ENCODE data around the gene ARRB2.

ARRB2 gene

DNA sequence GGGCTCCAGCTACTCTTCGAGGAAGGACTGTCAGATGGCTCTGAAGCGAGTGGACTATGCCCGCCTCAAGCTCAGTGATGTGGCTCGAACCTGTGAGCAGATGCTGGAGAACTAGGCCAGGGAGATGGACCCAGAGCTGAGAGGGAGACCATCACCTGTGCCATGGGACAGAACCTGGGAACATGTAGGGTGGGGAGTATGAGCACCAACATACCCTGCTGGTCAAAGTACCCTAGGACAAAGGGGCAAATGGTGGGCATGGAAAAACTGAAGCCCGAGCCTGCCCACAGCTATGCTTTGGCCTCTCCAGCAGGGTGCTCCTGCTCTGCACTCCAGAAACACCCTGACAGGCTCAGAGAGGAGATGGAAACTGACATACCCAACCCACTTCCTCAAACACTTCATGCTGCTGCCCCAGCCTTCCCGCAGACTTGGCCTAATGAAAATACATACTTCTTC, 22.7 kb downstream of the ARRB2 start:
- no peak for DNase-seq

- no peak for DNase-seq
Measured at GRCh38 chr17:4734857-4735475, 24.5 kb downstream of the ARRB2 start.

GRCh38 chr17:4735876-4736651, 25.6 kb downstream of the ARRB2 start:
- no peak for DNase-seq

DNA sequence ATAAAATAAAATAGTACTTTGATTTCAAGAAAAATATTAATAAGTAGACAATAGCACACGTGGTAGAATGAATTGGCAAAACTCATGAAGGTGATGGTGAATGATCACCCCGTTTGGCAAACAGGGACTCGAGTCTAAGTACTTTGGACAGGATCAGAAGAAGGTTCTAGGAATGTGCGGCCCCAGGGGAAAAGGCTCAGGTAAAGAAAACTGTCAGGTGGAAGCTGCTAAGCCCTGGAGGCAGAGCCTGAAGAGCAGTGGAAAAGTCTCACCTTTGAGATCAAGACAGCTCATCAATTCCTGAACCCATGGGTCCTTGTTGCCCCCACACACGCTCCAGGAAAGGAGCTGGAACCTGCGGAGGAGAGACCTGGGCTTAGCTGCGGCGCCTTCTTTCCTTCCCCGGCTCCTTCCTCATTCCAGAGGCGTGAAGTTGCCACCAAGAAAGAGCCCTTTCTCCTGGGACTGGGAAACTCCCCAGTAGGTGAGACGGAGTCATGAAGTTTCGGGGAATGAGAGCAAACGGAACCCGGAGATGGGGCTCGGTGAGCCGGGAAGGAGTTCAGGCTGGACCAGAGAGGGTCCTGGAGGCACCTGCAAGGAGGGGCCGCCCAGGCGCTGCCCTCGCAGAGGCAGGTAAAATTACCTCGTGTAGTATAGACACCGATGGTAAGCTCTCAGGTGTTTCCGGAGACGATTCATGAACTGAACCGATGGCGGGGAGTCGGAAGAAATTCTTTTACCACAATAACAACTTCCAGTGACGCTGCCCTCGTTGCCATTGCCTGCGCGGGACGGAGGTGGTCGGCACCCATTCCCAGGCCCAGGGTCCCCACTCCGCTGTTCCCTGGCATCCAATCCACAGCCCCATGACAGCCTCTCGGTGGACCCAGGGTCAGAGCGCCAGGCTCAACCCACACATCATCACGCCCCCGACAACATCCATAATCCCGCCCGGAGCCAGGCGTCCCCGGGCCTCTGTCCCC, 28.0 kb downstream of the ARRB2 start:
- no peak for DNase-seq

DNA sequence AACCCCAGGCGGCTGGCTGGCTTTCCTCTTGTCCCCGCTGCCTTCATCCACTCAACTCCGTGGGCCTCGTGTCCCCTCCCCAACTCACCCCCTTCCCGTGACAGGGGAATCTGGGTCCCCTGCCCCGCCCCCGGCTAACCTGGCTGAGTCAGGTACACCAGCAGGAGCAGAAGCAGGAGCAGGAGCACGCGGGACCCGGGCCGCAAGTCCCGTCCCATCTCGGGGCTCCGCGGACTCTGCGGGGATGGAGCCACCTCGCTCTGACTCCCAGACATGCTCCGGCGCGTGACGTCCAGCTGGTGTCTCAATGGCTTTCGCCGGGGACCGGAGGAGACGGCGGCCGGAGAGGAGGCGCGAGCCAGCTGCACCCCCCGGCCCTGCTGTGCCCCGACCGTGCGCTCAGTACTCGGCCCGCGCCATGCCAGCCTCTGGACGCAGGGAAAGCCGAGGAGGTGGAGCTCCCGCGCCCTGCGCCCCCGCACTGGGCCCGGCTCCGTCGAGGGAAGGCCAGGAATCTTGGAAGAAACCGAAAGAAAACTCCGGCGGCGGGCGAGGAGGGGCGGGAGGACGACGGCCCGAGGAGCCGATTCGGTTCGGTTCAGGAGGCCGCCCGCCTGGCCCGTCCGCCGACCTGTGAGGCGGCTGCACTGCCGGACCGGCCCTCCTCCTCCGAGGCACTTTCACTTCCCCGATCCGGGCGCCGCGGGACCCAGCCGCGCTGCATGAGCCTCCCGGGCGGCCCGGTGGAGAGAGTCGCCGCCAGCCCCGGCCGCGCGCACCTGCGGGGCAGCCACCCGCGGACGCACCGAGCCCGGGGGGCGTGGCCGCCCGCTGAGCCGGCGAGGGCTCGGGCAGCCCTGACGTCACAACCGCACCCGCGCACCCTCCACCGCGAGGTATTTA, 28.9 kb downstream of the ARRB2 start, which contains the start of the genes CXCL16 and ZMYND15:
Gene CXCL16 (minus strand): TSS at position 807 of the 903 bp plus-strand sequence. CDS start 589 bp downstream, at position 218.
Gene ZMYND15 (plus strand): TSS at position 712 of the 903 bp plus-strand sequence. CDS start 716 bp downstream, outside the sequence.
- no peak for DNase-seq

DNA sequence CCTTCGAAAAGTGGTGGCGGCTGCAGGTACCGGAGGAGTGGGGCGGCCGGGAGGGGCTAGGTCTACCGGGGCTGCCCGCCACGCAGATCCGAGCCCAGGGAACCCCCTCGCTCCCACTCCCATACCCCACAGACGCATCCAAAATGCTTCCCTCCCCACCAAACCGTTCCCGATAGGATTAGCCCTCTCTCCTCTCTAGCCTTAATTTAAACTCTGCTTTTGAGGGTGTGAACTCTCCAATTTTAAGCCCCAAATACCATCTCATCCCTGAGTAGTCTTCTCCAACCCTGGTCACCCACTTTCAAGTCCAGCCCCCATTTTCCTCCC, 29.6 kb downstream of the ARRB2 start:
- DNase-seq, result no peak

GRCh38 chr17:4740584-4740983, 30.2 kb downstream of the ARRB2 start:
- DNase-seq, result no peak

- DNase-seq, result no peak
Measured at GRCh38 chr17:4741544-4741943, 31.1 kb downstream of the ARRB2 start.

DNA sequence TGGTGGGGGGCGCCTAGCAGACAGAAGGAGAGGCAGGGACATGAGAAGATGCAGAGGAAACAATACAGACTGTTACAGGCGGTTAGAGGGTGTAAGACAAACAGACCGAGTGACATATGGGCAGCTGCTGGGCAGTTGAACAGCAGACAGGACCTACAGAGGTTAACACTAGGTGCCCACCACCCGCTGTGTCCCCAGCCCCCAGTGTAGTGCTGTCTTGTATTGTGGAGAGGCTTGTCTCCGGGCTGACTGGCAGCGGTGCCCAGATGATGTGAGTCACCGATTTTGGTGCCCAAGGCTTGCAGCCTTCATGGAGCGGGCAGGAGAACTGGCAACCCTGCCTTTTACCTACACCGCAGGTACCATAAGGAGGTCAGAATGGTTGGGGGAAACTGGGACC, 31.7 kb downstream of the ARRB2 start:
- no peak for DNase-seq

DNA sequence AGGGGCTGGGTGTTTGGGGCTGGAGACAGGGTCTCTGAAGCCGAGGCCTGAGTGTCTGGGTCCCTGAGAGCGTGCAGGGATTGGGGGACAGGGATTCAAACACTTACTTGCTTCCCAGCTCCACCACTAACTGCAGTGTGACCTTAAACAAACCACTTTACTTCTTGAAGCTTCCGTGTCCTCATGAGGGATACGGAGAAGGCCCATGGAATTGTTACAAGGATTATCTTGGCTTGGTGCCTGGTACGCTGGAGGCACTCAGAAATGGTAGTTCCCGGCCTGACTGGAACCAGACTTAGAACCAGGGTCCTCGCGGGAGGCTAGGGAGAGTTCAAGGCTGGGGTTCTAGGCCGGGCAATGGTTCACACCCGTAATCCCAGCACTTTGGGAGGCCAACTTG, 32.2 kb downstream of the ARRB2 start:
- DNase-seq, result no peak

DNA sequence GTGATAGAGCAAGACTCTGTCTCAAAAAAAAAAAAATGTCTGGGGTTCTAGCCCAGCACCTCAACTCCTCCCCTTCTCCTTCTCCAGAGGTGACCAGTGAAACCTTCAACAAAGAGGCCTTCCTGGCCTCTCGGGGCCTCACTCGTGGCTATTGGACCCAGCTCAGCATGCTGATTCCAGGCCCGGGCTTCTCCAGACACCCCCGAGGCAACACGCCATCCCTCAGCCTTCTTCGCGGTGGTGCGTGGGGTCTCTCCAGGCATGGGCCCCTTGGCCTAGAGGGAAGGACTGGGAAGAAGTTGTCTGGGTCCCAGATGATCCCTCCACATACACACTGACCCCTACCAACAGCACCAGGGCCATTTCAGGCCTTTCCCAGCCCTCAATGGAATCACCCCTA, 32.8 kb downstream of the ARRB2 start:
- DNase-seq, result no peak

- no peak for DNase-seq
Measured at GRCh38 chr17:4743898-4744297, 33.5 kb downstream of the ARRB2 start.

DNA sequence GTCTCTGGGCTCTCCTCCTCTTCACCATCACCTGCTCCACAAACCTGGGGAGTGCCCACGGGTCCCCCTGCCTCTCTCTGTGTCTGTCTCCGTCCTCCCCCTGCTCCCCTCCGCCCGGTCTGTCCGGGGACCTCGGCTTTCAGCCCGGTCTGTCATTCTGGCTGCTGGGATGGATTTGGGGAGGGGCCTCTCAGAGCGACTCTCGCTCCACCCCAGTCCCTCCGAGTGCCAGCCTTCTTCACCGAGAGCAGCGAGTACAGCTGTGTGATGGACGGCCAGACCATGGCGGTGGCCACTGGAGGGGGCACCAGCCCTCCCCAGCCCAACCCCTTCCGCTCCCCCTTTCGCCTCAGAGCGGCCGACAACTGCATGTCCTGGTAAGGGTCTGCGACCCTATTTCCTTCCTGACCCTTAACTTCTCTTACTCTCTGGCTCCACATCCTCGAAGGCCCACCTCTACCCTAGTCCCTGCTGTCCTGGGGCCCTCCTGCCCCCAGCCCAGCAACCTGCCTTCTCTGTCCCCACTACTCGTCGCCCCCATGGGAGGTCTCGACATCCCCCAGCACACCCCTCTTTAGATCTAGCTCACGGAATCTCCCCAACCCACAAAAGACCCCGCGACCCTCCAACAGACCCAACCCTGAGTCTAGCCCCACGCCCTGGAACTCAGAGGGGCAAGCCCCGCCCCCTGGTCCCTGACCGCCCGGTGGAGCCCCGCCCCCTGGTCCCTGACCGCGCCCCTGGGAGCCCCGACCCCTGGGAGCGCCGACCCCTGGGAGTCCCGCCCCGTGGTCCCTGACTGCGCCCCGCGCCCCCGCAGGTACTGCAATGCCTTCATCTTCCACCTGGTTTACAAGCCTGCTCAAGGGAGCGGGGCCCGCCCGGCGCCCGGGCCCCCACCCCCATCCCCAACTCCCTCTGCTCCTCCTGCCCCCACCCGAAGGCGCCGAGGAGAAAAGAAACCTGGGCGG, 34.9 kb downstream of the ARRB2 start:
- DNase-seq, result no peak

GRCh38 chr17:4747847-4748246, 37.4 kb downstream of the ARRB2 start:
- DNase-seq, result no peak

GRCh38 chr17:4748686-4749085, 38.3 kb downstream of the ARRB2 start:
- no peak for DNase-seq

GRCh38 chr17:4750606-4751005, 40.2 kb downstream of the ARRB2 start:
- no peak for DNase-seq

- DNase-seq, result no peak
Measured at GRCh38 chr17:4751932-4752331, 41.5 kb downstream of the ARRB2 start.

DNA sequence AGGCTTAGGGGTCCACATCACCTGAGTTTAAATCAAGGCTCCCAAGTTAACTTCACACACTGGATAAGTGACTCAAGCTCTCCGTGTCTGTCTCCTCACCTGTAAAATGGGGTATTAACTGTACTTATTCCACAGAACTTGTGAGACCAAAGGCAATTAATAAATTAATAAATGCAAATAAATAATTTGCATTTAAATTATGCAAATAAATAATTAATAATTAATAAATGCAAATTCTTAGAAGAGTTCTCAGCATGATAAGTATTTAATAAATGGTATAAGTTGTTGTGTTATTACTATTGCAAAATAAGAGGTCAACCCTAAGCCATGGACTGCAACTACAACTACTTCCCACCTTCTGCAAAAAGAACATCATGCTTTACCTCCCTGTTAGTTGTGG, 43.0 kb downstream of the ARRB2 start:
- DNase-seq, result no peak

GRCh38 chr17:4759776-4760236, 49.4 kb downstream of the ARRB2 start:
- no peak for DNase-seq

GRCh38 chr17:4764595-4764994, 54.2 kb downstream of the ARRB2 start:
- DNase-seq, result no peak

DNA sequence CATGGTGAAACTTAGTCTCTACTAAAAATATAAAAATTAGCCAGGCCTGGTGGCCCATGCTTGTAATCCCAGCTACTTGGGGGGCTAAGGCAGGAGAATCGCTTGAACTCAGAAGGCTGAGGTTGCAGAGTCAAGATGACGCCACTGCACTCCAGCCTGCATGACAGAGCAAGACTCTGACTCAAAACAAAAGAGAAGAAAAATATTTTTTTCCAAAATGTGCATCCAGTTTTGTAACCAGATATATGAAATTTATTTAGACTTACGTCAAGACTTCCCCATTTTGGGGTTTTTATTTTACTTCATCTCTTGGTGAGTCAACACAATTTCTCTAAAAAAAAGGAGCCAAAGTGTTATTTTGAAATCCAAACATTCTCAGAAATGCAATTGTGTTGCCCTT, 55.8 kb downstream of the ARRB2 start:
- DNase-seq, result no peak
